ENCODE measurements around the gene ZPBP2. TPM values are rescaled to one million over a fixed set of nuclear protein-coding genes. Genes with fewer than 3 reads are reported as not detected.
"Not testable (repeated sequence)": the region's sequence is repeated elsewhere in the genome, so short reads cannot be mapped to it uniquely, and the experiment has no call there.

The ZPBP2 gene
- total and polyA plus RNA-seq, 8 donors = not detected

- H3K36me3 ChIP-seq = no peaks in the 10 kb centered on the region
- no peak for TF ChIP-seq CTCF (IDR thresholded peaks at IDR 0.05)
- H3K4me3 ChIP-seq = no peak overlapping the region
- intact Hi-C loops (cut with DNase I) = no loop called here
- H3K27ac ChIP-seq = no peak overlapping the region
- no peak for DNase-seq
- peaks cover 0 to 12% of the 10 kb centered on the region in 2 donors for H3K4me1 ChIP-seq
- peaks cover 0 to 43% of the 10 kb centered on the region in 2 donors for H3K27me3 ChIP-seq
- no peaks in the 10 kb centered on the region for H3K9me3 ChIP-seq
- peak; percentile 29 for ATAC-seq
Measured at GRCh38 chr17:39845052-39845846, 22.8 kb upstream of the ZPBP2 start.

GRCh38 chr17:39846205-39846604 lies 21.8 kb upstream of the ZPBP2 start:
- no peak for TF ChIP-seq CTCF (IDR thresholded peaks at IDR 0.05)
- intact Hi-C loops (cut with DNase I) = no loop called here

GRCh38 chr17:39848600-39848999 lies 19.4 kb upstream of the ZPBP2 start:
- H3K4me1 ChIP-seq = peaks cover 0 to 12% of the 10 kb centered on the region in 2 donors
- peaks cover 0 to 25% of the 10 kb centered on the region in 2 donors for H3K27me3 ChIP-seq
- H3K27ac ChIP-seq = no peak overlapping the region
- TF ChIP-seq CTCF (IDR thresholded peaks at IDR 0.05) = no peak
- DNase-seq = no peak
- H3K36me3 ChIP-seq = no peaks in the 10 kb centered on the region
- ATAC-seq = peak; percentile 63
- H3K4me3 ChIP-seq = no peak overlapping the region
- intact Hi-C loops (cut with DNase I) = no loop called here
- no peaks in the 10 kb centered on the region for H3K9me3 ChIP-seq

More at GRCh38 chr17:39846205-39846604, 21.8 kb upstream of the ZPBP2 start:
- Histone ChIP-seq H3K27ac (no peak overlapping the region), H3K9me3 (no peaks in the 10 kb centered on the region), H3K36me3 (no peaks in the 10 kb centered on the region), H3K4me1 (peaks cover 0 to 12% of the 10 kb centered on the region in 2 donors), H3K4me3 (no peak overlapping the region), H3K27me3 (peaks cover 0 to 35% of the 10 kb centered on the region in 2 donors)
- ATAC-seq (no peak), DNase-seq (no peak)

GRCh38 chr17:39850186-39850585 lies 17.8 kb upstream of the ZPBP2 start:
- Histone ChIP-seq H3K27me3 (peaks cover 0 to 23% of the 10 kb centered on the region in 2 donors), H3K4me1 (peaks cover 0 to 12% of the 10 kb centered on the region in 2 donors)
- H3K27ac ChIP-seq; intact Hi-C loops (cut with DNase I); ATAC-seq; DNase-seq; H3K9me3 ChIP-seq; H3K4me3 ChIP-seq; H3K36me3 ChIP-seq: not testable (repeated sequence)

- DNase-seq (no peak), ATAC-seq (no peak)
- intact Hi-C loops (cut with DNase I) = no loop called here
- H3K4me1 ChIP-seq = peaks cover 0 to 12% of the 10 kb centered on the region in 2 donors
- no peak overlapping the region for H3K4me3 ChIP-seq
- no peaks in the 10 kb centered on the region for H3K9me3 ChIP-seq
- TF ChIP-seq CTCF (IDR thresholded peaks at IDR 0.05) = no peak
- H3K27ac ChIP-seq = no peak overlapping the region
- no peaks in the 10 kb centered on the region for H3K36me3 ChIP-seq
- H3K27me3 ChIP-seq = peaks cover 0 to 17% of the 10 kb centered on the region in 2 donors
Measured at GRCh38 chr17:39852239-39852638, 15.8 kb upstream of the ZPBP2 start.

Measured in left lung (tissue), 10 donors.